ENCODE data around the gene EDN1.

EDN1 gene

DNA sequence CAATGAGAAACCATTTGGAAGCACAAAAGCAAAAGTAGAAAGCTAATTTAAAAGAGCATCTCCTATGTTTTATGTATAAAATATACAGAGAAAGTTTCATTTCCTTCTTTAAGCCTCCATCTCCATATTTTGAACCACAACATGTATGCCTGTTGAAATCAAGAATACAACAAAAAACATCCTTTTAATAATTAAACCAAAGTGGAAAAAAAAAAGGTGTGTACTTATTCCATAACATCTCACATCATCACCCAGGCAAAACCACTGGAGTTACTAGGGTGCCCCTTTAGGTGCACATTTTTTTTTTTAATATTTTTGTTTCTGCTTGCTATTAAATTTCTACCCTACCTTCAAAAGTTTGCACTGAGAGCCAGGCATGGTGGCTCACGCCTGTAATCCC, 43.0 kb downstream of the EDN1 start:
- TF ChIP-seq, protein P1, sequence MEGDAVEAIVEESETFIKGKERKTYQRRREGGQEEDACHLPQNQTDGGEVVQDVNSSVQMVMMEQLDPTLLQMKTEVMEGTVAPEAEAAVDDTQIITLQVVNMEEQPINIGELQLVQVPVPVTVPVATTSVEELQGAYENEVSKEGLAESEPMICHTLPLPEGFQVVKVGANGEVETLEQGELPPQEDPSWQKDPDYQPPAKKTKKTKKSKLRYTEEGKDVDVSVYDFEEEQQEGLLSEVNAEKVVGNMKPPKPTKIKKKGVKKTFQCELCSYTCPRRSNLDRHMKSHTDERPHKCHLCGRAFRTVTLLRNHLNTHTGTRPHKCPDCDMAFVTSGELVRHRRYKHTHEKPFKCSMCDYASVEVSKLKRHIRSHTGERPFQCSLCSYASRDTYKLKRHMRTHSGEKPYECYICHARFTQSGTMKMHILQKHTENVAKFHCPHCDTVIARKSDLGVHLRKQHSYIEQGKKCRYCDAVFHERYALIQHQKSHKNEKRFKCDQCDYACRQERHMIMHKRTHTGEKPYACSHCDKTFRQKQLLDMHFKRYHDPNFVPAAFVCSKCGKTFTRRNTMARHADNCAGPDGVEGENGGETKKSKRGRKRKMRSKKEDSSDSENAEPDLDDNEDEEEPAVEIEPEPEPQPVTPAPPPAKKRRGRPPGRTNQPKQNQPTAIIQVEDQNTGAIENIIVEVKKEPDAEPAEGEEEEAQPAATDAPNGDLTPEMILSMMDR (IDR thresholded peaks at IDR 0.05; ENCODE audit: low read depth, low read length): no peak
- TF ChIP-seq MYC (IDR thresholded peaks at IDR 0.05; ENCODE audit: low read depth, low read length) (no peak), POLR2A (IDR thresholded peaks at IDR 0.05; ENCODE audit: extremely low read depth, insufficient read length) (no peak)
- TF ChIP-seq, protein P2, sequence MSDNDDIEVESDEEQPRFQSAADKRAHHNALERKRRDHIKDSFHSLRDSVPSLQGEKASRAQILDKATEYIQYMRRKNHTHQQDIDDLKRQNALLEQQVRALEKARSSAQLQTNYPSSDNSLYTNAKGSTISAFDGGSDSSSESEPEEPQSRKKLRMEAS (IDR thresholded peaks at IDR 0.05; ENCODE audit: low read depth, low read length): no peak
- no peak for DNase-seq (ENCODE audit: low read depth)
- H3K4me3 ChIP-seq (ENCODE audit: low read depth, low read length): no peak overlapping the region

- TF ChIP-seq, protein P1 (IDR thresholded peaks at IDR 0.05; ENCODE audit: low read depth, low read length): no peak
- TF ChIP-seq MYC (IDR thresholded peaks at IDR 0.05; ENCODE audit: low read depth, low read length): no peak
- no peak for TF ChIP-seq POLR2A (IDR thresholded peaks at IDR 0.05; ENCODE audit: extremely low read depth, insufficient read length)
- TF ChIP-seq, protein P2 (IDR thresholded peaks at IDR 0.05; ENCODE audit: low read depth, low read length): no peak
- no peak overlapping the region for H3K4me3 ChIP-seq (ENCODE audit: low read depth, low read length)
- no peak for DNase-seq (ENCODE audit: low read depth)
Measured at GRCh38 chr6:12334526-12335130, 44.5 kb downstream of the EDN1 start.

DNA sequence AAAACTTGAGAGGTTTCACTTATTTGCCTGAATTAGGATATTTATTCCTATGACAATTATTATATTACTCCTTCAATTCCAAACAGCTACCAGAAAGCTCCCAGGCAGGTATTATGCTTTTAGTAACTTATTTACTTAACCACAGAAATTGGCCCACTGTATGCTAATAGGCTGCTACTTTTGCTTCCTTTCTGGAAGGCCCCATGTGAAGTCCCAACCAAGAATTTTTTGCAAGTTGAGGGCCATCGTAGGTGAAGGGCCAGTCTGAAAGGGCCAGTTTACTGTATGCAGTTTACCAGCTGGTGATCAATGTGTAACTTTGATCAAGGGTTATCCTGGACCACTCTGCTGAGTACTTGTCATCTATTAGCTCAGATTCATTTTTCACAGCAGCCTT, 45.0 kb downstream of the EDN1 start:
- no peak overlapping the region for H3K4me3 ChIP-seq (ENCODE audit: low read depth, low read length)
- TF ChIP-seq, protein P2 (IDR thresholded peaks at IDR 0.05; ENCODE audit: low read depth, low read length): no peak
- TF ChIP-seq POLR2A (IDR thresholded peaks at IDR 0.05; ENCODE audit: extremely low read depth, insufficient read length): no peak
- TF ChIP-seq MYC (IDR thresholded peaks at IDR 0.05; ENCODE audit: low read depth, low read length): no peak
- TF ChIP-seq, protein P1 (IDR thresholded peaks at IDR 0.05; ENCODE audit: low read depth, low read length): no peak
- no peak for DNase-seq (ENCODE audit: low read depth)

DNA sequence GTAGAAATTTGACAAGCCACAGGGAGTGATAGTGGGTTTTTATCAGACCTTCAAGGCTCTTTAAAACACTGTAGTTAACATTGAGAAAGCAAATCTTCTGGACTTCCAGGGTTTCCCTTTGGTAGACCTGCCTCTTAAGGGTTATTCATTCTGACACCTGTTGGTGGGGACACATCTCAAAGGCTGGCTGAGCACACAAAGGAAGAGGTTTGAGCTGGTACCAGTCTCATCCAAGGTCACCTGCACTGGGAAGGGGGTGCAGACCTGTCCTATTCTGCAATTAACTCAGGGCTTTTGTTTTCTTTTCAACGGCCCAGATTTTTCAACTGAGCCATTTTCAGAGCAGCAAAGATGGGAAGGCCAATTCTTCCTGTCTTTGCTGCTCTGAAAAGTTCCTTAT, 45.6 kb downstream of the EDN1 start:
- no peak for DNase-seq (ENCODE audit: low read depth)
- no peak overlapping the region for H3K4me3 ChIP-seq (ENCODE audit: low read depth, low read length)
- TF ChIP-seq, protein P1 (IDR thresholded peaks at IDR 0.05; ENCODE audit: low read depth, low read length): no peak
- no peak for TF ChIP-seq POLR2A (IDR thresholded peaks at IDR 0.05; ENCODE audit: extremely low read depth, insufficient read length)
- TF ChIP-seq, protein P2 (IDR thresholded peaks at IDR 0.05; ENCODE audit: low read depth, low read length): no peak
- no peak for TF ChIP-seq MYC (IDR thresholded peaks at IDR 0.05; ENCODE audit: low read depth, low read length)

DNA sequence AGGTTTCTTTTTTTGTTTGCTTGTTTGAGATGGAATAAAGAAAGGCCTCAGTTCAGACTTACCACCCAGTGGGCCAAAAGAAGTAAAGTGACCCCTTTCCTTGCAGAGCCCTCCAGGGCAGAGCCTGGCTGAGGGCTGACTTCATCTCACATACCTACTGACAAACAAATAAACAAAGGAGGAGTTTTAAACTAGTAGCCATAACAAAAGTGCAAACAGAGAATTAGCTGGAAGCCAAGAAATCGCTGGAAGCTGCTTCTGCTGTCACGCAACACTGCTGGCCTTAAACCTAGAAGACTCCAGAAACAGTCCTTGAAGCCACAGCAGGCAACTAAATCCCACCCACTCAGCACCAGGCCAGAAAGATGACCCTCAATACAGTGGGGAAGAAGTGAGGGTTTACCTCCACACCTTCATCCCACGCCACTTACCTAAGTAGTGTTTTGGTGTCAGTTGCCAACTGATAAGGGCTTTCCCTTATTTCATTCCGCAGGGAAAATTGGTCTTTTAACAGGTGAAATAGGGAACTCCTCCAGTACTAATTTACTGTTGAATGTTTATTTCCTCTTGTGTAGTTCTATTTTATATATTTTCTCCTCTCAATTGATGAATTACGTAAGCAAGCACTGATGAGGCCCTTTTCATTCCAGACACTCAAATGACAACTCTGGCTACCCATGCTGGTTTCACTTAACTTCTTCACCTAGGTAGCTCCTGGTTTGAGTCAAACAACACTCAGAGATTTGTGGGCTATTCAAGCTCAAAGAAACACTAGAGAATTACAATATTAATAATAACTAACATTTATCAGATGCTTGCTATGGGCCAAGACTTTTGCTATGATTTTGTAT, 46.2 kb downstream of the EDN1 start:
- TF ChIP-seq, protein P1 (IDR thresholded peaks at IDR 0.05; ENCODE audit: low read depth, low read length): no peak
- TF ChIP-seq, protein P2 (IDR thresholded peaks at IDR 0.05; ENCODE audit: low read depth, low read length): no peak
- TF ChIP-seq MYC (IDR thresholded peaks at IDR 0.05; ENCODE audit: low read depth, low read length): no peak
- TF ChIP-seq POLR2A (IDR thresholded peaks at IDR 0.05; ENCODE audit: extremely low read depth, insufficient read length): no peak
- no peak for DNase-seq (ENCODE audit: low read depth)
- H3K4me3 ChIP-seq (ENCODE audit: low read depth, low read length): no peak overlapping the region

All from NB4 (cell line).